HG02798 (cell line): ENCODE measurements around the gene SLX4IP.

Experiments used
- ATAC-seq: cut with Tn5 transposase; IDR thresholded peaks from one replicate; pipeline ENCODE4 v1.9.1; 2021; ENCODE audit warnings: mild to moderate bottlenecking; ENCODE audit not compliant: unreplicated experiment, poor library complexity

SLX4IP gene

DNA sequence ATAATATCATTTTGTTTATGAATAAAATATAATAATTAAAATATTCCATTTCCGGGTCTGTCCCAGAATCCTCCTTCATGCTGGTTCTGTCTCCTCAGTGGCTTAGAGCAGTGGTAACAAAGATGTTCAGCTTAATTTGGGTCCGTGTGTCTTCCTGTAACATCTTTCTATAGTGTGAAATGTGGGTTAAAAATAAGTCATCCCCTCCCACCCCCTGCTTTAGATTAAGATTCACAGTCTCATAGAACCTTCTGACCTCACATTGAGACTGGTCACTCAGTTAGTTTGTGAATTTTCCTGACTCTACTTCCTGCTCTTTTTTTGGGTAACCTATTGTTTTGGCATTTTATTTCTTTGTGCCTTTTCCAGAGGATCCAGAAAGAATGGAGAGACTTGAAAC is 55.2 kb downstream of the SLX4IP start:
- ATAC-seq = no peak

DNA sequence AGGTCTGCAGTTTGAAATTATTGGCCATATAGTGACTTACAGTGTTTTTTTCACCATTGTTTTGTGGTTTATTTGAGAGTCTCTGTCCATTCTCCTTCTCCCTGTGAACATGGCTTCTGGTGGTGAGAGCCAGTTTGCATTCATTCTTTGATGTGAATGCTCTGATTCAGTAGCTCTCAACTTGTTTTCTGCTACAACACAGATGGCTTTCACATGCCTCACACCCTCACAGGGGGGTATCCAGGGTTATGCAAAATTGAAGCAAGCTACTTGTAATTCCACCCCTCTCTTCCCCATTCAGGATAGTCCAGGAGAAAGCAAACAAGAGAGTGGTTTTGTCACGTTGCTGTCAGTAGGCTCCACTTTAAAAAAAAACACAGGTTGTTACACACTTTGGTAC is 55.6 kb downstream of the SLX4IP start:
- ATAC-seq = no peak

DNA sequence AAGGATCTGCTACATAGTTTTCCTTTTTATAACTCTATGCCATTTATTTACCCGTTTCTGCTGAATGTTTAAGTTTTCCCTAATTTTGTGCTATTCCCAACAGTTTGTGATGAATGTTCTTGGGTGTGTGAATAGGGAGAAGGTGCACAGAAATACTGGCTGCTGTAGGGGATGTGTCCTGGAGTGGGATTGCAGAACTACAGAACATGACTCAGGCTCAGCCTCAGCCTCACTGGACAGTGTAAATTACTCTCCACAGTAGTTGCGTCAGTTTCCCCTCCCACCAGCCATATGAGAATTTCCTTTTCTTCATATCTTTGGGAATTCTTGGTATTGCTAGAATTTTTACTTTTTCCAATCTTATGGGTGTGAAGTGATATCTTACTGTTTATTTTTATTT is 57.0 kb downstream of the SLX4IP start:
- no peak for ATAC-seq

DNA sequence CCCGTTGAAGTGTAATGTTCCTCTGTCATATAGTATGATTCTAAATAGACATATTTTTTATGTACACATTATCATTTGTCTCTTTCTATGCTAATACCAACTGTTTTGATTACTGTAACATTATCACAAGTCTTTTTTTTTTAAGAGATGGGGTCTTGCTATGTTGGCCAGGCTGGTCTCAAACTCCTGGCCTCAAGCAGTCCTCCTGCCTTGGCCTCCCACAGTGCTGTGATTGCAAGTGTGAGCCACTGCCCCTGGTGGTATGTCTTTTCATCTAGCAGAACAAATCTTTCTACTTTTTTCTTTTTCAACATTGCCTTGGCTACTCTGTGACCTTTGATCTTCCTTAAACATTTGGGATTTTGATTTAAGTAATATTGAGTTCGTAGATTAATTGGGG is 57.7 kb downstream of the SLX4IP start:
- ATAC-seq = no peak

DNA sequence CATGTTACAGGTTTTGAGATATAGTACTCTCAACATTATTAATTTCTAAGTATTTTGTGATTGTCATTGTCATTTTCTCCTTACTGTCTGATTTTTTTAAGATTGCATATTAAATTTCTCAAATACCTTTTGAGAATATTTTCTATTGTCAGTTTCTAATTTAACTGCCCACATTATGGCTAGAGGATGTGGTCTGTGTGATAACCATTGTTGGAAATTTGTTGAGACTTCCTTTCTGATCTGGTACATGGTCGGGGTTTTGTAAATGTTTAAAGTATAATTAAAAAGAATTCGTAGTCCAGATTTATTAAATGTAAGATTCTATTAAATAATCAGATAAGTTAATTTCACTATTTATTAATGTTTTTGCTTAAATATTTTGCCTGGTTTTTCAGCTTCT is 60.1 kb downstream of the SLX4IP start:
- no peak for ATAC-seq

DNA sequence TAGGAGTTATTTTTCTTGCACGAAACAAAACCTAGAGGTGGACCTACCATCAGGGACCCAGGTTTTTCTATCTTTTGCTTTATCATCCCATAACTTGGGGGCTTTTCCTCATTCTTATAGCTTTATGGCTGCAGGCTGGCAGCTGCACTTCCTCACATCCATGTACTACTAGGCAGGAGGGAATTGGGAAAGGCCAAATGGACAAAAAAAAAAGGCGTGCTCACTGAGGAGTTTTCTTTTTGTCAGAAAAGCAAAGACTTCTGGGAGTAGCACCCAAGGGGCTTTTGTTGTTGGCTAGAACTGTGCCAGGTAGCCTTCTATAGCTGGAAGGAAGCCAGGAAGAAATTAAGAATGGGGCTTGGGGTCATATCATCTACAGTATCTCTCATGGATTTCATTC is 61.4 kb downstream of the SLX4IP start:
- ATAC-seq = no peak

DNA sequence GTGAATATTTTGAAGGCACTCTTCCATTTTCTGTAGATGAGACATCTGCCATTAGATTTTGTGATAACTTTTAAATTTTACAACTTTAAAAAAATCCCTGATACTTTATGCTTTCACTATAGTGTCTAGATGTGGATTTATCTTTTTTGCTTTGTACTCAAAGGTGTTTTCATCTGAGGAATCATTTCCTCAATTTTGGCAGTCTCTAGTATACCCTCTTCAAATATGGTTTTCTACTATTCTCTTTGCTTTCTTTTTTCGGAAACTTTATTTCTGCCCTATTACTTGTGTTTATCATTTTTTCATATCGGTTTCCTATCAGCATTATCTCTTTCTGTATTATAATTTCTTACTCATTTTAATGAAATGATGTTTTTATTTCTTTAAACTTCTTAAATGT is 62.2 kb downstream of the SLX4IP start:
- no peak for ATAC-seq

DNA sequence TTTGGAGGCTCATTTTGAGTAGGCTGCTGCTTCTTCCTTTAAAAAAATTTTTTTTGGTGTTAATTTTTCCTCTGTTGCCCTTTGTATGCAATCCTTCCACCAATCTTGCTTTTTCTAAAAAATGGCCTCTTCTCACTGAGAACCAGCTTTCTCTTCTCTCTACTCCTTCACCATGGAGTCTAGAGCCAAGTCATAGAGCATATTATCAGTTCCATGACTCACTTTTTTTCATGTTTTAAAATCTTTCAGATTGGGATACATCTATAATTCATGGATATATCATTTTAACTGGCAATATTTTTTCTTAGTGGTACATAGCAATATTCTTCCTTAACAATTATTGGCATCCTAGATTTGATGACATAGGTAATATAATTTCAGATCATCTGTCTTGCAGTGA is 62.7 kb downstream of the SLX4IP start:
- no peak for ATAC-seq

DNA sequence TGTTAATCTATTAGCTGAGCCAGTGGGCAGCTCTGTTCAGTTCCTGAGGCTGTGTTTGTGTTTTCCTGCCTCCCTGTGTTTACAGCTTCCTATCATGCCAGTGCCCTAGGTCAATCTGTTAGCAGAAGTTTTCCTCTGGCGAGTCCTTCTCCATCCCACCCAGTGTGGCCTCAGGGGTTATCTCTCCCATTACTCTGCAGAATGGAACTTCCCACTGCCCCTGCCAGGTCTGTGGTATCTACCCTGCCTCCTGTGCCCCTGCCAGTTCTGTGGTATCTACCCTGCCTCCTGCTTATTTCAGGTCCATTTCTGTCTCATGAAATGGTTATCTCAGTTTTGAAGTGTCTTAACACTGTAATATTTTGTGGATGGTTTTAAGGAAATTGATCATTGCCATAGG is 63.1 kb downstream of the SLX4IP start:
- no peak for ATAC-seq

DNA sequence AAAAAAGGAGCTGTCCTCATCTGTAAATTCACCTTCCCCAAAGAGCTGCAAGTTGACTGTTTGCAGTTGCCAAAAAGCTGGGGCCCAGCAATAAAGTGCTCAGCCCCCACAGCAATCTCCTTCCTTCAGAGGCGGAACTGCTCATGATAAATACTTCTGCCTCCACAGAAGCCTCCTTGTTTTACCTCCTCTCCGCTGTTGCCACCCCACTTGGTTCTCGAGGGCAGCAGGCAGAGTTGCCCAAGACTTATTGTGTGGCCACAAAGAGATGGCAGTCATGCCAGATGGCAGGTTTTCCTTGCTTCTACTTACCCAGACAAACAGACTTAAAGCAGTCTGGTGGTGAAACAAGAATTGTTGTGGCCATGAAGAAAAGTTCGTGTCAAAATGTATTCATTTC is 66.3 kb downstream of the SLX4IP start:
- ATAC-seq = no peak

DNA sequence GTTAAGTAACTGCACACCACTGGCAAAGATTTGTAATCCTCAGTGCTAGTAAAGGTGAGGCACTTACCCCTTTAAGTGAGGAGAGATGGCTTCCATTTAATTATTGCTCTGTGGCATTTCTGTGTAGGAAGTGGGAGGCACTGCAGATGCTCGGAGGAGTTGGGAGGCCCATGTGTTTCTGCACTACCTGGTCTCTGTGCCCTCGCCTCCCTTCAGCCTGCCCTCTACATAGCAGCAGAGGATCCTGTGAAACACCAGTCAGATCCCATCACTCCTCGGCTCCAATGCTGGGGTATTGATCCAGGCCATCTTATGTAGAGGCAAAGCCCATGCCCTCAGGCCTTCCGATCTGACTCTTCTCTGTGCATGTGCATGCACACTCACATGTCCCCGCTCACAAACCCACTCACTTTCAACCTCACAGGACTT is 67.0 kb downstream of the SLX4IP start:
- no peak for ATAC-seq

DNA sequence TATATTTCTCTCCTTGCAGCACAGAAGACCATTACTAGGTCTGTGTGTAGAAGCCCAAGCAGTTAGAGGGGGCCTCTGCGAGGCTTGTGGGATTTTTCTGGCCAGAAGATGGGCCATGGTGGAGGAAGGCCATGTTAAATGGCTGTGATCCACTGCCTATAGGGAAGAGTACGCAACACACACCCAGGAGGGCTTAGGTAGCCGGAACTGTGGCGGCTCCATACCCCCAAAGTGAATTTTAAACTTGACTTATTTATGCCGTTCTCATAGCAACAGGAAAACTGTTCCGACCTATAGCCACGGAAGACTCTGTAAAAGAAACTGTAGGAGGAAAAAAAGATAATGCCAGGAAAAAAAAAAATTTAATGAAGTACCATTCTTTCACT is 69.5 kb downstream of the SLX4IP start:
- no peak for ATAC-seq

DNA sequence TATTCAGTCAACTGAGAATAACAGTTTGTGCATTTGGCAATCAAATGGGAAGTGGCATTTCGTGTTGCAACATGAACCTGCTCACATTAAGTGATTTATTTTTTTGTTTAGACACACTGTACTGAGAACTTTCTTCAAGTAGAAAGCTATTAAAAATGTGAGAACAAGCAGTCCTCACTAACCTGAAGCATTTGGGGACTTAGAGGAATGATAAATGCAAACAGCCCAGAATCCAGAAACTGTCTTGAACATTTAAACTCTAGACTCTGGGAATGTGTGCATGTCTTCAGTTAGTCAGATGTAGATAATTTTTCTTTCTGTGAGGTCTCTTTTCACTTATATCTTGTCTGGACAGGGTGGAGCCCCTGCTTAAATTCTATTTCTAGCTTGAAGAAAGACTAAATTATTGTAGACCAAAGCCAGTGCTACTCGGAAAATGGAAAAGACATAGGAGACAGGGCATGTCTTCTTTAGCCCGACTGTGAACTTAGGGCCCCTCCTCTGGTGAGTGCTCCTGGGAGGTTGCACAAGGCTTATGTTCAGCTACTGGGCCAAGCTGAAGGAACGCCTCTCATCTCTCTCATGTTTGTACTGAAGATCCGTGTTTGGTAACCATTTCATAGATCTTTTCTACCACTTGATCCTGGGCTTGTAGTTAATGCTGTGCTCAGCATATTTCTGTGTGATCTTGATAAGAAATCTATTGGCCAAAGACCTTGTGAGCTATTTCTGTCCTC is 70.1 kb downstream of the SLX4IP start:
- no peak for ATAC-seq

DNA sequence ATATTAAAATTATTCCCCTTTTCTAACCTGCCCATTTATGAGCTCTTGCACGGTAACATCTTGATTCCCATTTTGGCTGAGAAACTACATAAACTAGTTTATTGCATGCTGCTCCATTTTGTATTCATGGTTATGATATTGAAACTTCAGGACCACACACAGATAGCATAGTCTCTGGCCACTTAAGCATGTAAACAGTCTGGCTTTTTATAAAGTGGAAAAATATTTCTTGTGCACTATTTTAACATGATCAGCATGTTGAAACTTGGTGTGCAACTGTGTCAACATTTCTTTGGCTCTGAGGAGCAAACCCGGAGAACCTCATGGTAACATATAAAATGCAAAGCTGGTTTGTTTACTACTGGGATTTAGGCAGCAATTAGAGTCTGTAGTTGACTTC is 70.7 kb downstream of the SLX4IP start:
- no peak for ATAC-seq

DNA sequence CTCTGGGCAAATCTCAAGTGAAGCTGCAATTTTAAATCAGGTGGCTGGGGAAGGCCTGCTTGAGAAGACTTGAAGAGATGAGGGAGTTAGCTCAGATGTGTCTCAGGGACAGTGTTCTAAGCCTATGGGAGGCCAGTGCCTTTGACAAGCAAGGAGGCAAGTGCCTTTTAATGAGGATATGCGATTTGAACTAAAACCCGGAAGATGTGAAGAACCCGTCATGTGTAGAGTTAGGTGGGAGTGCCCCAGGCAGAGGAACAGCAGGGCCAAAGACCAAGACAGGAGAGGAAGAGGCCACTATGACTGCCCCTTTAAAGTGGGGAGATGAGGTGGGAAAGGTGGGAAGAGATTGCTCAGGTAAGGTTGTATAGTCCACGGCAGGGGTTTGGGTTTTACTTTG is 71.9 kb downstream of the SLX4IP start:
- ATAC-seq = no peak

DNA sequence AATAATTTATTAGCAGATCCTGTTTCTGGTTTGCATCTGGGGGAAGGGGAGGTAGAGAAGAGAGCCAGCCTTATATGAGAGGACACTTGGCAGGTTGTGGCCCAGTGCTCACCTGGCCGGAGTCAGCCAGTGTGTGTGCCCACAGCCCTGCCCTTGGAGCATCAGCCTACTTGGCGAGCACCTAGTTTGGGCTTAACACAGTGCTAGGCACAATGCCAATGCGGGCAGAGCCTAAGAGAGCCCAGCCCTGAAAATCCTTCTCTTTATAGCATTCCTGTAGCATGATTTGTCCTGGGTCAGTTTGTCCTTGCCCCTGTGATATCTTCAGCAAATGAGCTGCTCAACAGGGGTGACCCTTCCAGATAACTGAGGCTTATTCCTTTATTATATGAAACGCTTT is 73.0 kb downstream of the SLX4IP start:
- no peak for ATAC-seq

DNA sequence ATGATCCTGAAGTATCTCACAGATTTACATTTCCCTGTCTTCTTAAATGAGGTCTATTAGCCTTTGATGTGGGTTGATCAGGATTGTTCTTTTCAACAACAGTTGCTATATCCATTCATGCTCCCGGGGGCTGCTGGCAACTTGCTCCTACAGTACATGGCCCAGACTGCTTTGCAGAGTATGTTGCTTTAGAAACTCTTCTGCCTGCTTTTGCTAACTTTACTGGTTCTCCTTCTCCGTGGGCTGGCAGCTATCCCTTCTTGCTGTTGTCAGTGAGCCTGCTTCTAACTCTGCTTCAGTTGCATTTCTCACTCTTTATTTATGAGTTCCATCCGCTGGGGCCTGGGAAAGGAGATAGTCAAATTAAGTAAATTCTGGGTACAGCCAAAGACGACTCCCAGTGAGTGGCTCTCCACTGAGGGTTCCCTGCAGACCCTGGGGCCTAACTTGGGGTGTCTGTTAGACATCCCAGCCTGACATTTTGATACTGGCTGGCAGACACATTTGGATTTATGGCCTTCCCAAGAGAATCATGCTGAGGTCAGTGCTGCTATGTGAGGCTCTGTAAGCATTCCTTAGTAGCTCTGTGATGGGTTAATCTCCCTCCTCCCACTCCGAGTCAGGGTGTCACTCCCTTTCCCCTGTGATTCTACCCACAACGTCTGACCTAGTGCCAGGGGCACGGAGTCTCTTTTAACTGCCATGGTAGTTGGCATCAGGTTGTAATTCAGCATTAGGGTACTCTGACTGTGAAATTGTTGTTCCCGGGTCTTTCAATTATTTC is 73.6 kb downstream of the SLX4IP start:
- ATAC-seq = no peak

DNA sequence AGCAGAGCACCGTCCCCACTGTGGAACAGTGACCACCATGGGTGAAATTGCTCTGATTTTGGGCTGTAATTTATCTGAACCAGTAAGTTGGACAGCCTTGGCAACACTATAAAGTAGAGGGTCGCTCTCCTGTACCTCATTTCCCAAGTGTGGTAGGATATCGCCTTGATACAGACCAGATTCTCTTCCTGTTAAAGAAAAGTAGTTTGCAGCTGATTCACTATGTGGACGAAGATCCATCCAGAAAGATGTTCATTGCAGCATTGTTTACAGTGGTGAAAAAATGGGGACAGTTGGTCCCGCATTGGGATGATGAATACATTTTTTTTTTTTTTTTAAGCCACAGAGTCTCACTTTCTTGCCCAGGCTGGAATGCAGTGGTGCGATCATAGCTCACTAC is 74.3 kb downstream of the SLX4IP start:
- ATAC-seq = no peak

DNA sequence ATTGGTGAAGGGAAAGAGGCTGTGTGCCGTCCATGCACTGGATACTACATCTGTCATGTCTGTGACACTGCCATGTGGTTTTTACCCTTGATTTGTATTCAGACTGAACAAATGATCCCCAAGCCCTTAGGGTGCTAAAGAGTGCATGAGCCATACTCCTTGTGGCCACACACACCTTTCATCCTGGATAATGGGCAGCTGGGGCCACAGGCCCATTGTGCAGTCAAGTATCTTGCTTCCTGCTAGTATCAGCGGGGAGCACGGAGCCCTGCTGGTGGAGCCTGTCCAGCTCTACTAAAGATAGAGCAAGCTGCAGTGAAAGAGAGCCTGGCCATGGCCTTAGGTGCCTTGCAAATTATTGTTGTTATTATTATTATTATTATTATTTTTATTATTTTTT is 75.1 kb downstream of the SLX4IP start:
- ATAC-seq = no peak

DNA sequence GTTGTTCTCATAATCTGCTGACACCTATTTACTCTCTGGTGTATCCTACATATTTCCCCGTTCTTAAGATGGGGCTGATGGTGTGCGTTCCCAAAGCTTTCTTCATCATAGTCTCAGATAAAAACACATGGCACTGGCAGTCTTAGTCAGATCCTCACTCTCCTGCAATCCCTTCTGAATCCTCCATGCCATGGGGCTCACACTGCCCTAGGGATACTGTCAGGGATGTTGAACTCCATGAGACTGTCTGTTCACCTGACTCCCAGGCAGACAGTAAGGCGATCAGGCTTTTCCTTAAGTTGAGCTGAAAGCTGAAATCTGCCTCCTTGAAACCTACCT is 76.0 kb downstream of the SLX4IP start:
- ATAC-seq = no peak

DNA sequence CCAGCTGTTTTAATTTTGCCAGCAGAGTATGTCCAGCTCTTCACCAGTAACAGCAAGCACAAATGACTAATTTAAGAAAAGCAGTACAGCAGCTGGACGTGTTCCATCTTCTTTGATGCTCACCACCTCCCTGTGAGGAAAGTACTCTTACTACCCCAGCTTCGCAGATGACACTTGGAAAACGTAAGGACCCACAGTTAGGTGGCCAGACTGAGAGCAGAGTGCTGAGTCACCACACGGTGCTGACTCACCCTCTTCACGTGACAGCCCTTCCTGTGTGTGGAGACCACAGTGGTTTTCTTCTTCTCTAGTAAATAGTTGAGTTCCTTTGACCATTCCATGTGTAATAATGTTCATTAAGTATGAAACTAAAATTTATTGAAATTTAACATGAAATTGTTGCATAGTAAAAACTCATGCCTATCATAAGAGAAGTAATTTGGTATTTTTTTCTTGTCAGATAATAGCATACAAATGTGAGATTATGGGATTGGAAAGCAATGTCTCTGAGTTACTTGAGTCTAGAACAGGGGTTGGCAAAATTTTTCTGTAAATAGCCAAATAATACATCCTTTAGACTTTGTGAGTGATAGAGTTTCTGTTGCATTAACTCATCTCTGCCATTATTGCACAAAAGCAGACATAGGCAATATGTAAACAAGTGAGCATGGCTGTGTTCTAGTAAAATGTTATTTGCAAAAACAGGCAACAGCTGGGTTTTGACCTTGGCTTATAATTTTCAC is 76.6 kb downstream of the SLX4IP start:
- ATAC-seq = peak; percentile 99
